IPS DF 4.7 (cell line): ENCODE measurements around the gene FAT1.
A peak's percentile ranks its signal among the peaks of the same experiment; 100 is the strongest.

ENCODE experiments used
- DNase-seq: peaks from one replicate; pipeline ENCODE4 v3.0.0-alpha.2; 2013; ENCODE audit warnings: low spot score; ENCODE audit errors: extremely low read depth

Gene FAT1

GRCh38 chr4:186700746-186701145 is 22.9 kb downstream of the FAT1 start:
- no peak for DNase-seq

- DNase-seq: no peak
Observed at GRCh38 chr4:186699881-186700397, 23.7 kb downstream of the FAT1 start.

GRCh38 chr4:186699298-186699697 is 24.4 kb downstream of the FAT1 start:
- no peak for DNase-seq

GRCh38 chr4:186698525-186698924 is 25.1 kb downstream of the FAT1 start:
- DNase-seq: no peak

GRCh38 chr4:186698028-186698427 is 25.6 kb downstream of the FAT1 start:
- no peak for DNase-seq

- DNase-seq: no peak
Observed at GRCh38 chr4:186695392-186695791, 28.3 kb downstream of the FAT1 start.

- DNase-seq: no peak
Observed at GRCh38 chr4:186693894-186694293, 29.8 kb downstream of the FAT1 start.

- DNase-seq: no peak
Observed at GRCh38 chr4:186693159-186693815, 30.4 kb downstream of the FAT1 start.

GRCh38 chr4:186691396-186691795 is 32.3 kb downstream of the FAT1 start:
- DNase-seq: no peak

- DNase-seq: no peak
Observed at GRCh38 chr4:186689476-186689875, 34.2 kb downstream of the FAT1 start.

- peak; percentile 81 for DNase-seq
Observed at GRCh38 chr4:186688150-186688943, 35.3 kb downstream of the FAT1 start.

GRCh38 chr4:186687265-186687664 is 36.4 kb downstream of the FAT1 start:
- no peak for DNase-seq

GRCh38 chr4:186685767-186686183 is 37.9 kb downstream of the FAT1 start:
- no peak for DNase-seq

GRCh38 chr4:186684889-186685309 is 38.8 kb downstream of the FAT1 start:
- no peak for DNase-seq

- DNase-seq: no peak
Observed at GRCh38 chr4:186684220-186684619, 39.4 kb downstream of the FAT1 start.

GRCh38 chr4:186680641-186681040 is 43.0 kb downstream of the FAT1 start:
- DNase-seq: no peak

GRCh38 chr4:186676531-186677161 is 47.0 kb downstream of the FAT1 start:
- no peak for DNase-seq

GRCh38 chr4:186669735-186670134 is 53.9 kb downstream of the FAT1 start:
- no peak for DNase-seq

GRCh38 chr4:186669159-186669731 is 54.4 kb downstream of the FAT1 start:
- no peak for DNase-seq

- DNase-seq: no peak
Observed at GRCh38 chr4:186666750-186667149, 56.9 kb downstream of the FAT1 start.

- no peak for DNase-seq
Observed at GRCh38 chr4:186666252-186666651, 57.4 kb downstream of the FAT1 start.

GRCh38 chr4:186660403-186660802 is 63.3 kb downstream of the FAT1 start:
- no peak for DNase-seq
